K562 (cell line): Measurements from ENCODE around the gene PTPRC. TPM values are rescaled to one million over a fixed set of nuclear protein-coding genes. Genes with fewer than 3 reads are reported as not detected.

Experiments
- ATAC-seq: fragments of 200-7000 bp; cut with Tn5 transposase; 3 replicates; pipeline ENCODE4 v1.9.1; 2020; ENCODE audit warnings: moderate library complexity
- BruUV-seq: library from RNA; stranded (reverse); fragments of 400-500 nt; replicated peaks from 2 replicates; lab custom pipeline; 2021; lab: Mats Ljungman, UMichigan
- CTCF ChIA-PET: fragments of 300-600 bp; formaldehyde crosslinking; extraction: SDS; loops from one replicate; lab custom pipeline; 2021; ENCODE audit warnings: low intra/inter-chr PET ratio; lab: Yijun Ruan, JAX
- POLR2A ChIA-PET: fragments of 300-600, 350-650 bp; sonication (Branson Sonifier 250); formaldehyde crosslinking; extraction: SDS; loops from one replicate; lab custom pipeline; 2021; ENCODE audit warnings: antibody characterized with exemption, inconsistent platforms; lab: Yijun Ruan, JAX
- DNase-seq, 4 experiments: peaks; one replicate each; pipeline versions ENCODE4 v3.0.0 to v3.0.0-alpha.2; 2011 to 2018; ENCODE audit warnings: low spot score in 3 of 4, mixed read lengths in 3 of 4; ENCODE audit errors: extremely low read depth in 1 of 4
- FAIRE-seq: peaks from 2 replicates; lab custom pipeline; 2011; peaks lifted over from hg19 to GRCh38; lab: Jason Lieb, UNC
- H2AFZ ChIP-seq: 2 replicates; pipeline ENCODE4 v1.6.0; 2011; ENCODE audit warnings: low read depth, low read length, control low read depth, inconsistent platforms
- H3K27ac ChIP-seq: fragments of 200-600 bp; 3 replicates; pipeline ENCODE4 v1.8.0; 2011; ENCODE audit warnings: low read depth, mild to moderate bottlenecking, control low read depth, inconsistent platforms, low read length, moderate library complexity, mixed read lengths; ENCODE audit errors: extremely low read depth
- H3K27me3 ChIP-seq, 2 experiments: fragments of 300-600 bp in 1 of 2; 2 replicates in 1 of 2; 3 replicates in 1 of 2; pipeline versions ENCODE4 v1.6.0 to v1.8.0; 2011; ENCODE audit warnings: inconsistent platforms in 2 of 2, low read length in 2 of 2, mild to moderate bottlenecking in 1 of 2, mixed read lengths in 1 of 2, moderate library complexity in 1 of 2; ENCODE audit not compliant: control insufficient read depth in 2 of 2, insufficient read depth in 2 of 2
- H3K36me3 ChIP-seq: fragments of 300-600 bp; 3 replicates; pipeline ENCODE4 v1.8.0; 2011; ENCODE audit warnings: mild to moderate bottlenecking, low read length, inconsistent platforms; ENCODE audit not compliant: control insufficient read depth, insufficient read depth
- H3K4me1 ChIP-seq, 2 experiments: fragments of 200-600 bp in 1 of 2; replicated peaks in 1 of 2; 2 replicates in 1 of 2; 3 replicates in 1 of 2; pipeline versions ENCODE4 v1.5.1 to v1.8.0; 2011; ENCODE audit warnings: inconsistent platforms in 2 of 2, low read length in 2 of 2, mild to moderate bottlenecking in 1 of 2, mixed read lengths in 1 of 2, moderate library complexity in 1 of 2; ENCODE audit not compliant: control insufficient read depth in 2 of 2, insufficient read depth in 2 of 2
- H3K4me2 ChIP-seq: 2 replicates; pipeline ENCODE4 v1.6.1; 2011; ENCODE audit warnings: low read length, control low read depth, inconsistent platforms, mixed read lengths; ENCODE audit not compliant: insufficient read depth
- H3K4me3 ChIP-seq: fragments of 200-600 bp; sonication (generic), shearing (Covaris generic); 2 replicates; pipeline ENCODE4 v1.5.1; 2016; ENCODE audit warnings: control low read depth, inconsistent platforms
- H3K79me2 ChIP-seq: fragments of 200-600 bp; 3 replicates; pipeline ENCODE4 v1.8.0; 2011; ENCODE audit warnings: low read length, inconsistent platforms; ENCODE audit not compliant: control insufficient read depth, insufficient read depth
- H3K9ac ChIP-seq, 2 experiments: 2 replicates each; pipeline versions ENCODE4 v1.6.0 to v1.6.1; 2011; ENCODE audit warnings: low read depth in 2 of 2, low read length in 2 of 2, control low read depth in 1 of 2, inconsistent platforms in 1 of 2, mild to moderate bottlenecking in 1 of 2, mixed read lengths in 1 of 2; ENCODE audit not compliant: insufficient read depth in 1 of 2
- H3K9me1 ChIP-seq: one replicate; pipeline ENCODE4 v1.6.0; 2011; ENCODE audit warnings: inconsistent platforms, mild to moderate bottlenecking, low read length, moderate library complexity; ENCODE audit not compliant: control insufficient read depth, insufficient read depth
- H3K9me3 ChIP-seq: replicated peaks from 2 replicates; pipeline ENCODE4 v1.5.1; 2011; ENCODE audit warnings: low read depth, low read length, inconsistent platforms; ENCODE audit not compliant: control insufficient read depth, insufficient read depth
- H4K20me1 ChIP-seq: replicated peaks from 2 replicates; pipeline ENCODE4 v1.6.1; 2011; ENCODE audit warnings: low read length, inconsistent platforms, mixed read lengths; ENCODE audit not compliant: control insufficient read depth, insufficient read depth
- BRF2 ChIP-seq: IDR thresholded peaks from 3 replicates; pipeline ENCODE4 v1.6.1; 2011; ENCODE audit warnings: borderline replicate concordance, mild to moderate bottlenecking; ENCODE audit not compliant: insufficient read length, insufficient read depth
- CCNT2 ChIP-seq: IDR thresholded peaks from 2 replicates; pipeline ENCODE4 v1.6.1; 2011; ENCODE audit warnings: borderline replicate concordance, low read depth, mild to moderate bottlenecking, moderate library complexity, mixed read lengths, low read length; ENCODE audit not compliant: insufficient read length; ENCODE audit errors: extremely low read depth
- CREB3L1 ChIP-seq: fragments of 450-650 bp; IDR thresholded peaks from 2 replicates; pipeline ENCODE4 v1.6.1; 2014; ENCODE audit warnings: low read depth, mild to moderate bottlenecking, moderate library complexity, borderline replicate concordance
- HBP1 ChIP-seq: fragments of 450-650 bp; formaldehyde crosslinking; IDR thresholded peaks from 2 replicates; pipeline ENCODE4 v1.4.0; 2022; ENCODE audit warnings: missing genetic modification characterization
- KAT2B ChIP-seq: IDR thresholded peaks from one replicate; pipeline ENCODE4 v1.6.1; 2012; ENCODE audit warnings: low read depth, mild to moderate bottlenecking, control low read depth, inconsistent platforms, low read length, moderate library complexity
- MCM5 ChIP-seq: fragments of 450-650 bp; IDR thresholded peaks from 2 replicates; pipeline ENCODE4 v1.6.1; 2016; ENCODE audit warnings: low read depth
- MXI1 ChIP-seq: IDR thresholded peaks from 2 replicates; pipeline ENCODE4 v1.6.1; 2011; ENCODE audit warnings: low read depth, mild to moderate bottlenecking, improper control_type of control experiment, low read length
- NR2C2 ChIP-seq, 2 experiments: fragments of 200-800 bp in 1 of 2; sonication (Bioruptor generic) in 1 of 2; sonication (generic) in 1 of 2; formaldehyde crosslinking in 1 of 2; IDR thresholded peaks; 2 replicates each; pipeline versions ENCODE4 v1.6.1 to v1.8.0; 2016 to 2022; ENCODE audit warnings: mild to moderate bottlenecking in 1 of 2, missing compliant biosample characterization in 1 of 2, missing genetic modification characterization in 1 of 2, missing genetic modification reagents in 1 of 2
- NR4A1 ChIP-seq, 2 experiments: fragments of 250-450 bp in 1 of 2; fragments of 450-650 bp in 1 of 2; sonication (Bioruptor Pico) in 1 of 2; IDR thresholded peaks; 2 replicates each; pipeline versions ENCODE4 v1.4.0 to v1.6.1; 2016 to 2020; ENCODE audit warnings: mild to moderate bottlenecking in 2 of 2, missing compliant biosample characterization in 1 of 2, missing genetic modification characterization in 1 of 2, moderate library complexity in 1 of 2
- PPARD ChIP-seq: fragments of 250-450 bp; sonication (Bioruptor Pico); IDR thresholded peaks from 2 replicates; pipeline ENCODE4 v1.8.0; 2022; ENCODE audit warnings: inconsistent platforms, mild to moderate bottlenecking, moderate library complexity
- RBM25 ChIP-seq: fragments of 200-400 bp; formaldehyde crosslinking; IDR thresholded peaks from 2 replicates; pipeline ENCODE4 v1.6.1; 2018; ENCODE audit warnings: low read length, low read depth, moderate library complexity; ENCODE audit not compliant: severe bottlenecking
- SIX5 ChIP-seq, 2 experiments: IDR thresholded peaks; 2 replicates each; pipeline ENCODE4 v1.6.1; 2011; ENCODE audit warnings: low read length in 2 of 2, borderline replicate concordance in 1 of 2, low read depth in 1 of 2, mild to moderate bottlenecking in 1 of 2, moderate library complexity in 1 of 2; ENCODE audit not compliant: insufficient read depth in 1 of 2
- YBX1 ChIP-seq: fragments of 450-650 bp; IDR thresholded peaks from 2 replicates; pipeline ENCODE4 v1.7.1; 2016; ENCODE audit warnings: mild to moderate bottlenecking
- ZBTB43 ChIP-seq: sonication (generic); formaldehyde crosslinking; IDR thresholded peaks from 2 replicates; pipeline ENCODE4 v1.8.0; 2023; ENCODE audit warnings: mild to moderate bottlenecking, missing genetic modification reagents
- ZNF24 ChIP-seq: fragments of 450-650 bp; IDR thresholded peaks from 2 replicates; pipeline ENCODE4 v1.6.1; 2016
- WGBS: fragments of 100-300 bp; shearing (Covaris generic); methylation state at CpG from one replicate; pipeline ENCODE4 v1.1.6; 2016; ENCODE audit warnings: low coverage, mixed read lengths; ENCODE audit not compliant: insufficient coverage; ENCODE audit errors: missing lambda C conversion rate; 5-methylcytosine and 5-hydroxymethylcytosine counted together
- in situ Hi-C: fragments of 300-500 bp; cut with MboI; formaldehyde crosslinking; loops from 4 replicates; pipeline ENCODE4 v1.15.0; 2018; ENCODE audit warnings: inconsistent platforms, mixed read lengths
- intact Hi-C: fragments of 100-400 bp; cut with micrococcal nuclease; formaldehyde crosslinking; loops from 2 replicates; pipeline ENCODE4 v1.14.2; 2022
- polyA plus RNA-seq, 8 experiments: library from polyadenylated mRNA; depleted of rRNA in 4 of 8; stranded (reverse) in 5 of 8; unstranded in 3 of 8; fragments of >200 nt; fragmentation: Nextera tagmentation in 2 of 8; fragmentation: Illumina TruSeq in 1 of 8; extraction: Ambion mirVana in 2 of 8; extraction: Trizol in 1 of 8; gene quantifications; 2 replicates each; pipeline versions ENCODE4 v1.2.1 to v1.2.3, GENCODE V29; 2011 to 2014; ENCODE audit warnings: inconsistent platforms in 1 of 8, missing spikeins in 1 of 8
- total RNA-seq, 7 experiments: library from RNA; depleted of rRNA in 6 of 7; stranded (reverse); fragments of >200 nt in 6 of 7; fragmentation: Illumina TruSeq in 2 of 7; extraction: Trizol in 2 of 7; gene quantifications; 2 replicates each; pipeline versions ENCODE4 v1.2.1 to v1.2.3, GENCODE V29; 2011 to 2021; ENCODE audit warnings: low replicate concordance in 1 of 7

PTPRC gene
- total and polyA plus RNA-seq, 9 of the 15 experiments (the other 6 are each of a cell fraction or from before 2014, with no cell fraction given): 7.1 to 107 (median 62.9) TPM

DNA sequence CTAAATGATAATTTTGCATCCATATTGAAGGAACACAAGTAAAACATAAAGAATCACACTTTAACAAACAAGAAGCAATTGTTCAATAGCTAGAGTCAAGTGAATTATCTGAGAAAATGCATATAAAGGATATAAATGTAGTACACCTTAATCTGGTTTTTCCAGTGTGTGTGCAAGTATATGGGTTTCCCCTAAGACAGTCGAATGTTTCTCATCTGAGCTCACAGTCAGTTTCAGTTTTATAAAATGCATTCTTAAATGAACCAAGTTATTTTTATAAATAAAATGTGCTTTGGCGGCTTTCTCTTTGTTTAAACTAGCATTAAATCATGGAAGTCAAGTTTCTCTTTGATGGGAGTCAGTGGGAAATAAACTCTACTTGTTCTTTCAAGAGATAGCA lies 125.9 kb downstream of the PTPRC start:
- Histone ChIP-seq H3K4me3 (no peak overlapping the region), H3K9ac (no peak overlapping the region), H3K36me3 (no peaks in the 10 kb centered on the region), H3K79me2 (no peaks in the 10 kb centered on the region), H3K4me1 (no peaks in the 10 kb centered on the region), H3K4me2 (no peak overlapping the region), H3K9me1 (no peaks in the 10 kb centered on the region), H2AFZ (no peak overlapping the region), H4K20me1 (no peaks in the 10 kb centered on the region), H3K9me3 (no peaks in the 10 kb centered on the region; the same call in 1 of the 2 replicates), H3K27ac (no peak overlapping the region), H3K27me3 (no peaks in the 10 kb centered on the region)
- DNase-seq: no peak
- no peak for ATAC-seq
- WGBS: 4% methylated on average over 2 of the region's 2 CpGs
- intact Hi-C loops (loop anchor here (10.0 kb wide), 1 partner anchor 1750 kb away; no protein-coding TSS in a partner anchor), in situ Hi-C loops (loop anchor here (25.0 kb wide), 1 partner anchor 1748 kb away; no protein-coding TSS in a partner anchor)
- no peak for FAIRE-seq
- POLR2A ChIA-PET: interaction anchor here (1.6 kb wide), 1 partner anchor 12 kb away, joined by 5 read pairs; no protein-coding TSS in a partner anchor
- BruUV-seq: no TSS peak
- CTCF ChIA-PET: no interaction called here
- TF ChIP-seq RBM25: no peak
- TF ChIP-seq KAT2B: no peak
- no peak for TF ChIP-seq NR4A1 (CRISPR knock-in tag; IDR thresholded peaks at IDR 0.05)
- TF ChIP-seq NR4A1 (tag; IDR thresholded peaks at IDR 0.05): no peak
- TF ChIP-seq PPARD: no peak
- TF ChIP-seq SIX5 (IDR thresholded peaks at IDR 0.05; ENCODE audit: borderline replicate concordance in 1 of 2, insufficient read depth in 1 of 2, low read depth in 1 of 2, low read length in 2 of 2): no peak
- no peak for TF ChIP-seq HBP1 (CRISPR knock-in tag)
- TF ChIP-seq NR2C2 (CRISPR knock-in tag; IDR thresholded peaks at IDR 0.05): no peak
- TF ChIP-seq NR2C2 (tag; IDR thresholded peaks at IDR 0.05): no peak
- TF ChIP-seq BRF2: no peak
- no peak for TF ChIP-seq ZBTB43
- TF ChIP-seq ZNF24: no peak
- TF ChIP-seq CCNT2: no peak
- TF ChIP-seq YBX1: no peak
- no peak for TF ChIP-seq CREB3L1
- TF ChIP-seq MCM5: no peak
- no peak for TF ChIP-seq MXI1
